Thyroid gland (tissue), 4 donors: ENCODE results near the gene STXBP4. TPM values are rescaled to one million over a fixed set of nuclear protein-coding genes. Genes with fewer than 3 reads are reported as not detected.

Experiments used
- DNase-seq, 2 donors: peaks; one replicate each; pipeline ENCODE4 v3.0.0-alpha.2; 2019
- H3K27ac ChIP-seq, 3 donors: fragments of 200-600 bp; sonication (generic); 1 replicate in 2 of 3; 2 replicates in 1 of 3; pipeline ENCODE4 v1.5.1; 2016 to 2019; ENCODE audit warnings: mild to moderate bottlenecking in 1 of 3, moderate library complexity in 1 of 3
- H3K27me3 ChIP-seq: fragments of 200-600 bp; sonication (generic); one replicate; pipeline ENCODE4 v1.5.1; 2019
- H3K36me3 ChIP-seq, 2 donors: fragments of 200-600 bp; sonication (generic); one replicate each; pipeline ENCODE4 v1.5.1; 2016 to 2019
- H3K4me1 ChIP-seq, 2 donors: fragments of 200-600 bp; sonication (generic); one replicate each; pipeline ENCODE4 v1.5.1; 2017 to 2019
- H3K4me3 ChIP-seq, 3 donors: fragments of 200-600 bp; sonication (generic); replicated peaks in 1 of 3; 1 replicate in 2 of 3; 2 replicates in 1 of 3; pipeline ENCODE4 v1.5.1; 2016; ENCODE audit warnings: mild to moderate bottlenecking in 1 of 3
- H3K9me3 ChIP-seq: fragments of 200-600 bp; sonication (generic); one replicate; pipeline ENCODE4 v1.5.1; 2017
- POLR2A ChIP-seq, 2 donors: fragments of 450-650 bp; IDR thresholded peaks; one replicate each; pipeline ENCODE4 v1.6.1; 2017; ENCODE audit warnings: antibody characterized with exemption in 2 of 2, mild to moderate bottlenecking in 2 of 2, moderate library complexity in 1 of 2
- WGBS, 2 donors: methylation state at CpG; one replicate each; pipeline ENCODE4 v1.1.5; 2017; 5-methylcytosine and 5-hydroxymethylcytosine counted together
- intact Hi-C: fragments of 100-400 bp; cut with DNase I; formaldehyde crosslinking; loops from one replicate; pipeline ENCODE4 v1.15.1; 2023
- total RNA-seq, 4 donors: library from RNA; depleted of rRNA; stranded (reverse); fragments of >200 nt; gene quantifications; one replicate each; pipeline ENCODE4 v1.2.3, GENCODE V29; 2016
- TF ChIP-seq, protein P1 (sequence below), 6 experiments: fragments of 200-600 bp in 3 of 6; fragments of 450-650 bp in 3 of 6; sonication (generic) in 3 of 6; IDR thresholded peaks; one replicate each; pipeline ENCODE4 v1.5.1; 2016 to 2019; ENCODE audit warnings: antibody characterized with exemption in 6 of 6, mild to moderate bottlenecking in 2 of 6, inconsistent platforms in 1 of 6, moderate library complexity in 1 of 6

Gene STXBP4
- total RNA-seq, 4 donors from 2014 or later, result 30.4 to 57.0 (median 52.8) TPM

DNA sequence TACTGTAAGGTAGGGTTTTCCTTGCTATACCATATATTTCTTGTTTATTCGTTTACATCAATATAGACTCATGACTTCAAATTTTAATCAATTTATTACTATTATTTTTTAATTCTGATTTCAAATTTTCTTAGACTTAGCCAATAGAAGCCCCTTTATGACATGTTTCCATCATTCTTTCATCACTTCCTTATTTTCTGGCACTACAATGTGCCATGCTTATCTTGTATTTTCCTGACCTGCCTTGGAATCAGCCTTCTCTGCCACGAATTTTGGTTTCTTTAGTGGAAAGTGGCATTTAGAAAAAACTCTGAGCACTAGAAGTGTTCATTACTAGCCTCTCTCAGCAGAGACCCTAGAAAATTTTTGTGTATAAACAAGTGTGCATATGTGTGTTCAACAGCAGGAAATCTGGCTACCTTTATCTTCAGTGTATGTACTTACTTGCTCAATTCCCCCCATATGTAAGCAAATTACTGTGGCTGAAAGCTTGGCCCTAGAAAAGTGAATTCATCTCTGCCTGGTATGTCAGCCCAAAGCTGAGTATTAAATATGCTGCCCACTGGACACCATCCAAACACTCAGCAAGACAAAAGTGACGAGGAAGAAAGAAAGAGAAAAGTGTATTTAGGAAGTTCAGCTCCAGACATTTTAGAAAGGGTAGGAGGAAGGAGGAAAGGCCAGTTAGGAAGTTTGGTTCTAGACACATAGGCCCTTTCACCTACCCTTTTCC lies 4.0 kb downstream of the STXBP4 start:
- DNase-seq, result no peak
- no peaks in the 10 kb centered on the region for H3K36me3 ChIP-seq
- WGBS, 2 donors, result 79 to 84% methylated on average over 3 of the region's 3 CpGs
- TF ChIP-seq POLR2A (IDR thresholded peaks at IDR 0.05), result no peak
- TF ChIP-seq, protein P1, sequence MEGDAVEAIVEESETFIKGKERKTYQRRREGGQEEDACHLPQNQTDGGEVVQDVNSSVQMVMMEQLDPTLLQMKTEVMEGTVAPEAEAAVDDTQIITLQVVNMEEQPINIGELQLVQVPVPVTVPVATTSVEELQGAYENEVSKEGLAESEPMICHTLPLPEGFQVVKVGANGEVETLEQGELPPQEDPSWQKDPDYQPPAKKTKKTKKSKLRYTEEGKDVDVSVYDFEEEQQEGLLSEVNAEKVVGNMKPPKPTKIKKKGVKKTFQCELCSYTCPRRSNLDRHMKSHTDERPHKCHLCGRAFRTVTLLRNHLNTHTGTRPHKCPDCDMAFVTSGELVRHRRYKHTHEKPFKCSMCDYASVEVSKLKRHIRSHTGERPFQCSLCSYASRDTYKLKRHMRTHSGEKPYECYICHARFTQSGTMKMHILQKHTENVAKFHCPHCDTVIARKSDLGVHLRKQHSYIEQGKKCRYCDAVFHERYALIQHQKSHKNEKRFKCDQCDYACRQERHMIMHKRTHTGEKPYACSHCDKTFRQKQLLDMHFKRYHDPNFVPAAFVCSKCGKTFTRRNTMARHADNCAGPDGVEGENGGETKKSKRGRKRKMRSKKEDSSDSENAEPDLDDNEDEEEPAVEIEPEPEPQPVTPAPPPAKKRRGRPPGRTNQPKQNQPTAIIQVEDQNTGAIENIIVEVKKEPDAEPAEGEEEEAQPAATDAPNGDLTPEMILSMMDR (IDR thresholded peaks at IDR 0.05), result no peak
- no peak overlapping the region for H3K27ac ChIP-seq
- no peaks in the 10 kb centered on the region for H3K27me3 ChIP-seq
- H3K4me3 ChIP-seq, result no peak overlapping the region
- H3K9me3 ChIP-seq, result no peaks in the 10 kb centered on the region
- peaks cover 4 to 8% of the 10 kb centered on the region in 2 donors for H3K4me1 ChIP-seq
- intact Hi-C loops, result no loop called here

DNA sequence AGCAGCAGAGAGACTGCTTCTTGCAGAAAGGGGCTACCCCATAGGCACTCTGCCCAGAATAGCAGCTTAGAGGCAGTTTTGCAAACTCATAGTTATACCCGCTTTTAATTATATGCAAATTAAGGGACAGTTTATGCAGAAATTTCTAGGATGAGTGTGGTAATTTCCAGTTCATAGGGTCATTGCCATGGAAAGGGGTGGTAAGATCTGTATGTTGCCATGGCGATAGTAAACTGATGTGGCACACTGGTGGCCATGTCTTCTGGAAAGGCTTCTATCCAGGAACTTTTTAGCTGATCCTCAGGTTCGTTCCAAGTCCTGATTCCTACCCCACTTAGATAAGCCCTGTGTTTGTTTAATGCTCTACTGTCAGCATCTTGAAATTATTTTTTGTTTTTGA lies 6.2 kb downstream of the STXBP4 start:
- no peak overlapping the region for H3K27ac ChIP-seq
- no peak overlapping the region for H3K4me3 ChIP-seq
- H3K4me1 ChIP-seq, result peaks cover under 1 to 3% of the 10 kb centered on the region in 2 donors
- TF ChIP-seq, protein P1 (IDR thresholded peaks at IDR 0.05), result no peak
- TF ChIP-seq POLR2A (IDR thresholded peaks at IDR 0.05), result no peak
- H3K27me3 ChIP-seq, result no peaks in the 10 kb centered on the region
- no peaks in the 10 kb centered on the region for H3K36me3 ChIP-seq
- H3K9me3 ChIP-seq, result no peaks in the 10 kb centered on the region
- intact Hi-C loops, result no loop called here
- 88 to 89% methylated on average over 3 of the region's 3 CpGs for WGBS, 2 donors
- DNase-seq, result no peak

DNA sequence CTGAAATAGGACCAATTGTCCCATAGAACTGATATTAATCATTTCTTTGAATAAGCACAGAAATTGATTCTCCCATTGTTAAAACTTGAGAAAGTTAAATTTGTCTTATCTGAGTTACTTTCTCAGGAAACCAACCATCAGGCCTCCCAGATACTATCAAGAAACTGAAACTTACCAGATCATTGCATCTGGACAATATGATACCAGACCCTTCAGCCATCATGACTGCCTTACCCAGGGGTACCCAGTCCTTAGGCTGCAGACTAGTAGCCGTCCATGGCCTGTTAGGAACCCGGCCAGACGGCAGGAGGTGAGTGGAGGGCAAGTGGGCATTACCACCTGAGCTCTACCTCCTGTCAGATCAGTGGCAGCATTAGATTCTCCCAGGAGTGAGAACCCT lies 7.8 kb downstream of the STXBP4 start:
- Histone ChIP-seq H3K27ac (no peak overlapping the region), H3K27me3 (no peaks in the 10 kb centered on the region), H3K4me1 (no peaks in the 10 kb centered on the region), H3K36me3 (no peaks in the 10 kb centered on the region), H3K4me3 (no peak overlapping the region), H3K9me3 (no peaks in the 10 kb centered on the region)
- no peak for TF ChIP-seq POLR2A (IDR thresholded peaks at IDR 0.05)
- TF ChIP-seq, protein P1 (IDR thresholded peaks at IDR 0.05), result no peak
- intact Hi-C loops, result no loop called here
- DNase-seq, result no peak
- WGBS, 2 donors, result 90 to 91% methylated on average over 3 of the region's 3 CpGs

DNA sequence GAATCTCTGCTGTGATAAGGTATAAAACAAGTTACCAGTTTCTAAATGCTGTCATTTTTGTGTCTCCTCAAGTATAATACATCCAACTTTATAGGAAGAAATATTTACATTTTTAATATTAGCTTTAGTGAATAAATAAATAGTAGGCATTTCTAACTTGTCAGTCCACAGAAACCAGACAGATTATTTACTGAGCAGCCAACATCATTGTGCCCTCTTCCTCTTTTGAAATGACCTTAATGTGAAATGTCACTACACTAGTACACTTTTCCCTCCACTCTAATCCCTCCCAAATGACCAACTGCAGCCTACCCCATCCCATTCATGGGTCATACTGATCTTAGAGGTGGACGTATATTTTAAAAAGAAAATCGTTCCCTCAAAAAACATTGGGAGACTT lies 9.2 kb downstream of the STXBP4 start:
- TF ChIP-seq POLR2A (IDR thresholded peaks at IDR 0.05), result no peak
- TF ChIP-seq, protein P1 (IDR thresholded peaks at IDR 0.05), result no peak
- Histone ChIP-seq H3K9me3 (no peaks in the 10 kb centered on the region), H3K27me3 (no peaks in the 10 kb centered on the region), H3K27ac (no peak overlapping the region), H3K4me1 (no peaks in the 10 kb centered on the region), H3K4me3 (no peak overlapping the region), H3K36me3 (no peaks in the 10 kb centered on the region)
- intact Hi-C loops, result no loop called here
- no peak for DNase-seq
- 93 to 96% methylated on average over 2 of the region's 2 CpGs for WGBS, 2 donors

DNA sequence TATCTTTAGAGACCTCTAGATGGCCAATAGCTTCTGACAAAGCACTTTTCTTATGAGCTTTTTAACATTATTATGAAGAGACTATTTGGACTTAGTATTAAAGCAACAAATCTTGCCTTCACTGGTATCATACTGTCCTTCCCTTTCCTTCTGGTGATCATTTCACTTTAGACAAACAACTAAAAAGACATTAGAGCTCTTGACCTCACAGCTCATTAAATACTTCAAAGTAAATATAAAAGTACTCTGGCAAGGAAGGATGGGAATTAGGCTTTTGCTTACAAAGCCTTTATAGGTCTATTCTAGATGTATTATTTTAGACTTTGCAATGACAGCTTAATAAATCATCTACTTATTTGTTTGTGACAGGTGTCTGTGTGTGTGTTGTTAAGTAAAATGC lies 11.1 kb downstream of the STXBP4 start:
- H3K27ac ChIP-seq, result no peak overlapping the region
- no peaks in the 10 kb centered on the region for H3K36me3 ChIP-seq
- no peaks in the 10 kb centered on the region for H3K27me3 ChIP-seq
- no peak overlapping the region for H3K4me3 ChIP-seq
- TF ChIP-seq POLR2A (IDR thresholded peaks at IDR 0.05), result no peak
- intact Hi-C loops, result no loop called here
- H3K4me1 ChIP-seq, result no peaks in the 10 kb centered on the region
- H3K9me3 ChIP-seq, result no peaks in the 10 kb centered on the region
- no peak for DNase-seq
